BLaER1 (cell line): ENCODE data around the gene ITFG2.
A peak's percentile ranks its signal among the peaks of the same experiment; 100 is the strongest.

Source experiments
- H3K27ac ChIP-seq: shearing (Covaris generic); formaldehyde crosslinking; 2 replicates; pipeline ENCODE4 v1.8.1; 2022
- H3K27me3 ChIP-seq: shearing (Covaris generic); formaldehyde crosslinking; 2 replicates; pipeline ENCODE4 v1.8.1; 2022
- H3K36me3 ChIP-seq: shearing (Covaris generic); formaldehyde crosslinking; 2 replicates; pipeline ENCODE4 v1.8.1; 2022
- H3K4me1 ChIP-seq: shearing (Covaris generic); formaldehyde crosslinking; 2 replicates; pipeline ENCODE4 v1.8.1; 2022
- H3K4me2 ChIP-seq: shearing (Covaris generic); formaldehyde crosslinking; 2 replicates; pipeline ENCODE4 v1.8.1; 2022
- H3K4me3 ChIP-seq: shearing (Covaris generic); formaldehyde crosslinking; 2 replicates; pipeline ENCODE4 v1.8.1; 2022
- H3K9ac ChIP-seq: shearing (Covaris generic); formaldehyde crosslinking; 2 replicates; pipeline ENCODE4 v1.8.1; 2022
- H3K9me3 ChIP-seq: shearing (Covaris generic); formaldehyde crosslinking; 2 replicates; pipeline ENCODE4 v1.8.1; 2022
- H4K20me1 ChIP-seq: shearing (Covaris generic); formaldehyde crosslinking; 2 replicates; pipeline ENCODE4 v1.8.1; 2022
- Cebpa-rat ChIP-seq: shearing (Covaris generic); IDR thresholded peaks from 2 replicates; pipeline ENCODE4 v1.8.1; 2022

Gene ITFG2

GRCh38 chr12:2794736-2795289, 17.7 kb upstream of the ITFG2 start, which contains the start of gene FKBP4:
FKBP4 (plus strand) TSS chr12:2794970; CDS start chr12:2795140, 170 bp downstream.
- Histone ChIP-seq H3K9ac (peak within 1 kb of the TSS; percentile 85), H3K9me3 (no peaks in the 10 kb centered on the region), H3K36me3 (peaks cover 31% of the 10 kb centered on the region), H4K20me1 (peaks cover 42% of the 10 kb centered on the region), H3K4me2 (peak within 1 kb of the TSS; percentile 98), H3K27me3 (peaks cover 24% of the 10 kb centered on the region), H3K4me3 (peak within 1 kb of the TSS; percentile 87), H3K4me1 (peaks cover 29% of the 10 kb centered on the region), H3K27ac (peak within 1 kb of the TSS; percentile 83)
- no peak for TF ChIP-seq Cebpa-rat

- H3K27ac ChIP-seq: peak overlapping the region; percentile 83
- H3K4me1 ChIP-seq: peaks cover 29% of the 10 kb centered on the region
- no peaks in the 10 kb centered on the region for H3K9me3 ChIP-seq
- peak overlapping the region; percentile 85 for H3K9ac ChIP-seq
- H3K27me3 ChIP-seq: peaks cover 24% of the 10 kb centered on the region
- H3K4me2 ChIP-seq: peak overlapping the region; percentile 98
- peaks cover 49% of the 10 kb centered on the region for H4K20me1 ChIP-seq
- peak overlapping the region; percentile 87 for H3K4me3 ChIP-seq
- no peak for TF ChIP-seq Cebpa-rat
- peaks cover 38% of the 10 kb centered on the region for H3K36me3 ChIP-seq
Measured at GRCh38 chr12:2795291-2796186, 16.9 kb upstream of the ITFG2 start.

GRCh38 chr12:2796187-2796666, 16.2 kb upstream of the ITFG2 start:
- peak overlapping the region; percentile 87 for H3K4me3 ChIP-seq
- peaks cover 29% of the 10 kb centered on the region for H3K4me1 ChIP-seq
- peaks cover 45% of the 10 kb centered on the region for H3K36me3 ChIP-seq
- peak overlapping the region; percentile 83 for H3K27ac ChIP-seq
- H3K9ac ChIP-seq: peak overlapping the region; percentile 85
- H3K4me2 ChIP-seq: peak overlapping the region; percentile 98
- H3K9me3 ChIP-seq: no peaks in the 10 kb centered on the region
- TF ChIP-seq Cebpa-rat: no peak
- H3K27me3 ChIP-seq: peaks cover 24% of the 10 kb centered on the region
- peaks cover 56% of the 10 kb centered on the region for H4K20me1 ChIP-seq

DNA sequence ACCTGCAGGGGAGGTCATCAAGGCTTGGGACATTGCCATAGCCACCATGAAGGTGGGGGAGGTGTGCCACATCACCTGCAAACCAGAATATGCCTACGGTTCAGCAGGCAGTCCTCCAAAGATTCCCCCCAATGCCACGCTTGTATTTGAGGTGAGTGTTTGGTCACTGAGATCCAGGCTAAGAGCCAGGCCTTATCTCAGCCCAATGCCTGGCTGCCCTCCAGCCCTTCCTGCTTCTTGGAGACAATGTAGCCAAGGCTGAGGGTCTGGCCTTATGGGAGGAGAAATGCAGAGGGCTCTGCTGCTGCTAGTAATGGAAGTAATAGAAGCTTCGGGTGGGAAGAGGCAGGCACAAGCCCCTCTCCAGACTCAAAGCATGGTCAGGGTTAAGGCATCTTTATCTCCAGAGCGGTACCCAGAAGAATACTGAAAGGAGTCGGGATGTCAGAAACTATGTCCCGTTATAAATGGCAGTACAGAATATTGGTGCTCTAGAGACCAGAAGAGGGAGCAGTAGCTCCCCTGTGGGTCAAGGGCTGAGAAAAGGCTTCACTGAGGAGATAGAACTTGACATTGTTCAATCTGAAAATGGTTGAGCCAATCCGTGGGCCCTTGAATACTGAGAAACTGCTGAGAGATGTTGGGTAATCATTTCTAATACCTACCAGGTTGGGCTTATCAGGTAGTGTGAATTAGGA, 14.6 kb upstream of the ITFG2 start:
- Histone ChIP-seq H4K20me1 (peaks cover 67% of the 10 kb centered on the region), H3K36me3 (peaks cover 62% of the 10 kb centered on the region), H3K27me3 (peaks cover 23% of the 10 kb centered on the region), H3K4me1 (peaks cover 24% of the 10 kb centered on the region), H3K9me3 (no peaks in the 10 kb centered on the region), H3K9ac (no peak overlapping the region), H3K4me3 (no peak overlapping the region), H3K27ac (no peak overlapping the region), H3K4me2 (no peak overlapping the region)
- TF ChIP-seq Cebpa-rat: no peak

DNA sequence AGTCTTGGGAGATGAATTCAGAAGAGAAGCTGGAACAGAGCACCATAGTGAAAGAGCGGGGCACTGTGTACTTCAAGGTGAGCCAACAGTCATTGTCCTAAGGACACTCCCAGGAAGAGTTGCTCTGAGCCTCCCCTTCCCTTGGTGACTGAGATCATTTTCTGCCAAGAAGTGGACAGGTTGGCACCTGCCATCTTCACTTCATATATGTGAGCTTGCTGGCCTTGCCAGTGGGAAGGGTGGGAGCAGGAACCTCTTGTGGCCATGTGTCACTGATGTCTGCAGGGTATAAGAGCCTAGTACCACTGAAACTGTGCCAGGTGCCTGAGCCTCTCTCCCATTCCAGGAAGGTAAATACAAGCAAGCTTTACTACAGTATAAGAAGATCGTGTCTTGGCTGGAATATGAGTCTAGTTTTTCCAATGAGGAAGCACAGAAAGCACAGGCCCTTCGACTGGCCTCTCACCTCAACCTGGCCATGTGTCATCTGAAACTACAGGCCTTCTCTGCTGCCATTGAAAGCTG, 12.4 kb upstream of the ITFG2 start:
- H3K4me3 ChIP-seq: no peak overlapping the region
- no peak for TF ChIP-seq Cebpa-rat
- H3K27ac ChIP-seq: no peak overlapping the region
- H3K4me1 ChIP-seq: peaks cover 31% of the 10 kb centered on the region
- H4K20me1 ChIP-seq: peaks cover 82% of the 10 kb centered on the region
- H3K9me3 ChIP-seq: no peaks in the 10 kb centered on the region
- no peak overlapping the region for H3K4me2 ChIP-seq
- H3K27me3 ChIP-seq: peaks cover under 1% of the 10 kb centered on the region; the same call in 1 of the 2 replicates
- H3K9ac ChIP-seq: no peak overlapping the region
- peaks cover 84% of the 10 kb centered on the region for H3K36me3 ChIP-seq

DNA sequence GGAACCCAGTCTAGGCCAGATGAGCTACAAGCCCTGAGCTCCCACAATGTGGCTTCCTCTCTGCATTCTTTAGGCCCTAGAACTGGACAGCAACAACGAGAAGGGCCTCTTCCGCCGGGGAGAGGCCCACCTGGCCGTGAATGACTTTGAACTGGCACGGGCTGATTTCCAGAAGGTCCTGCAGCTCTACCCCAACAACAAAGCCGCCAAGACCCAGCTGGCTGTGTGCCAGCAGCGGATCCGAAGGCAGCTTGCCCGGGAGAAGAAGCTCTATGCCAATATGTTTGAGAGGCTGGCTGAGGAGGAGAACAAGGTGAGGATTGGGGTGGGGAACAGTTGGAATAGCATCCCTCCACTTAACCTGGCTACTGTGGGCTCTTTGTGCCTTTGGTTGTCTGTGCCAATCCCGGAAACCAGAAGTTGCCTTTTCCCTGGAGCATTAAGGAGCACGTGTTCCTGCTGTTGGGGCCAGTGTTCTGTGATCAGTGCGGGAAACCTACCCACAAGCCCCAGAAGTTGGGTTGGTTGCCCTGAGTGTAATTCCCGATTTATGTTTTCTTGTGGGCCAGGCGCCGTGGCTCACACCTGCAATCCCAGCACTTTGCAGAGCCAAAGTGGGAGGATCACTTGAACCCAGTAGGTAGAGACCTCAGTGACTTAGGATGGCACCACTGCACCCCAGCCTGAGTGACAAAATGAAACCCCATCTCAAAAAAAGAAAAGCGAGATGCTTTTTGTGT, 11.3 kb upstream of the ITFG2 start:
- no peaks in the 10 kb centered on the region for H3K27me3 ChIP-seq
- no peak overlapping the region for H3K9ac ChIP-seq
- peaks cover 94% of the 10 kb centered on the region for H3K36me3 ChIP-seq
- H3K4me1 ChIP-seq: peaks cover 28% of the 10 kb centered on the region
- H3K27ac ChIP-seq: no peak overlapping the region
- H3K9me3 ChIP-seq: no peaks in the 10 kb centered on the region
- H3K4me3 ChIP-seq: no peak overlapping the region
- TF ChIP-seq Cebpa-rat: no peak
- peaks cover 76% of the 10 kb centered on the region for H4K20me1 ChIP-seq
- H3K4me2 ChIP-seq: no peak overlapping the region

DNA sequence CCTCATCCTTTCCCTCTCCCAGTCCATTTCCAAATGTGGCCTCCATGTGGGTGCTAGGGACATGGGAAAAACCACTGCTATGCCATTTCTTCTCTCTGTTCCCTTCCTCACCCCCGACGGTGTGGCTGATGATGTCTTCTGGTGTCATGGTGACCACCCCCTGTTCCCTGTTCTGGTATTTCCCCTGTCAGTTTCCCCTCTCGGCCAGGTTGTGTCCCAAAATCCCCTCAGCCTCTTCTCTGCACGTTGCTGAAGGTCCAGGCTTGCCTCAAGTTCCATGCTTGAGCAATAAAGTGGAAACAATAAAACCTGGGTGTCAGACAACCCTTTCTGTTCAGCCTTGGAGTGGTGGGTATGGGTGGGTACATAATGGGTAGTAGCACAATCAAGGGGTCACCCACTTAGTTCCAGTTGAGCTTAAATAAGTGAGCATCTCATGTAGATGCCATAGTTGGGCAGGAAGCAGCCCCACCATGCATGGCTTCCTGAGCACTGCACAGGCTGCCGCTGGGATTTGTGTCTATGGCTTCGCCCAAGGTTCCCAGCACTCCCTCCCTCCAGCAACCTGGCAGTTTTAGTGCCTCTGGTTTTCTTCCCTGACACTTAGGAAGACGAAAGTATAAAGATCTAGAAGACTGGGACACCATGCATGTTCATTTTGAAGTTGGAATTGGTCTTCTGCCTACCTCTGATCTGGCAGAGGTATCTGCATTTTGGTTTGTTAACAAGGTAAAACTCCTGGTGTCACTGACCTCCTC, 8.7 kb upstream of the ITFG2 start:
- peak overlapping the region; percentile 25 for H3K4me2 ChIP-seq
- no peaks in the 10 kb centered on the region for H3K27me3 ChIP-seq
- H3K36me3 ChIP-seq: peaks cover 79% of the 10 kb centered on the region
- H3K9ac ChIP-seq: no peak overlapping the region
- peaks cover 50% of the 10 kb centered on the region for H4K20me1 ChIP-seq
- no peak overlapping the region for H3K4me3 ChIP-seq
- no peak overlapping the region for H3K27ac ChIP-seq
- no peak for TF ChIP-seq Cebpa-rat
- no peaks in the 10 kb centered on the region for H3K9me3 ChIP-seq
- H3K4me1 ChIP-seq: peaks cover 18% of the 10 kb centered on the region

DNA sequence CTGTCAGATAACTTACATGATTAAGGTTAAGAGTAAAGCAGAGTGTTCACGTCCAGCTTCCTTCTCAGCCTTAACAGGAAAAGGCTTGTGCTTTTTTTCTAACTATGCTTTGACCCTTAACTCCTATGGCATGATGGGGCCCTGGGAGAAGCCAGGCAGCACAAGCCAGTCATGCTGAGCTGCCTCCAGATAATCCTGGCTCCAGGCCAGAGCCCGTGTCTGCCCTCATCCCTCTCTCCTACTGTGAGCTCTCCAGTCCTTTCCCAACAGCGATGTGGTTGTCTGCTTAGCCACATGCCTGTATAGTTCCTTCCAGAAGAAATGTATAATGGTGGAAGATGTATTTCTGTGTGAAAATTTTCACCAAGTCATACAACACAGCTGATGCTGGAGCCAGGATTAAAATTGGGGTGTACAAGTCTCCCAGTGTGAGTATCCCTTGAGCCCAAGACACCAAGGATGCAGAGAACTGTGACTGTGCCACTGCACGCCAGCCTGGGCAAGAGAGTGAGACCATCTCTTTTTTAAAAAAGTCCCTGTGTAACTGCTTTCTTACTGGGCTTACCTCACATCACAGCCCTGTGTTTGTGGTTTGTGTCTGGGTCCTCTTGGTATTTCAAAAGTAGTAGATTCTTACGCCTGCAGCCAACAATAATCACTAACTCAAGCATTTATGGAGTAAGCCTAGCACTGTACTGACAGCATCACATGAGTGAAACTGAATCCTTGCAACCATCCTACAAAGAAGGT, 7.9 kb upstream of the ITFG2 start:
- Histone ChIP-seq H3K4me1 (peaks cover 18% of the 10 kb centered on the region), H3K27me3 (no peaks in the 10 kb centered on the region), H3K9me3 (no peaks in the 10 kb centered on the region), H4K20me1 (peaks cover 42% of the 10 kb centered on the region), H3K36me3 (peaks cover 71% of the 10 kb centered on the region), H3K4me3 (no peak overlapping the region), H3K27ac (no peak overlapping the region), H3K9ac (no peak overlapping the region), H3K4me2 (peak overlapping the region; percentile 25; the same call in 1 of the 2 replicates)
- TF ChIP-seq Cebpa-rat: no peak
